ENCODE results near the gene ARSB. TPM values are rescaled to one million over a fixed set of nuclear protein-coding genes. Genes with fewer than 3 reads are reported as not detected.
A peak's percentile ranks its signal among the peaks of the same experiment; 100 is the strongest.

ARSB gene
- total and polyA plus RNA-seq, 2 experiments from 2014 or later, result 30.1 to 43.7 TPM

DNA sequence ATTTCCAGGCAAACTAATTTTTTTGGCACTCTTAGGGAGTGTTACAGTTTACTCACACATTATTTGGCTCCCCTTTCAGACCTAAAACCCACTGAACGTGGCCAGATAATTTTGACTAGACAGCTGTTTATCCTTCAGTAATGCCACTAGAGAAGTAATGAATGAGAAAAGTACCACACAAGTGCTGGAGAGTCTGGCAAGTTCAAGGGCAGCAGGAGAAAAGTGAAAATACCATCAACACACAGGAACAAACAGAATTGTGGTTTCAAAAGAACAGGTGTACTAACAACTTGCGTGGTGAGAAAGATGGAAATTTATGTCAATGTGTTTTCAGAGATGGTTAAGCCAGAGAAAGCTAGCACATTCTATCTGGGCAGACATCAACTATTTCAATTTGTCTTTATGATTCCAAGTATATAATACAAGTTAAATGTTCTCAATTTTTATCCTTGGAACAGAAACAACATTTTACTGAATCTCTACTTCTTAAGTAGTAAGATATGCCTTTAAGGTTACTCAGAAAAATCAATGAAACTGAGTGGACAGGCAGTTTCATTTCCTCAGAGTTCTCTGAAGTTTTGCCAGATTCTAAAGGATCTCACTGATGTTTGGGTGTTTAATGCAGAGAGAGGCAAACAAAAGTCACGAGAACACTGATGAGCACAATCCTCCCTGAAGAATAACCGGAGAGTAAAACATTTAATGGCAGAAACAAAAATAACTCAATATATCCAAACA, 91.0 kb downstream of the ARSB start:
- in situ Hi-C loops (cut with MboI), result no loop called here
- no peaks in the 10 kb centered on the region for H3K9me3 ChIP-seq (ENCODE audit: low read depth)
- H3K27ac ChIP-seq, result no peak overlapping the region
- H4K20me1 ChIP-seq (ENCODE audit: insufficient read depth), result no peaks in the 10 kb centered on the region
- peaks cover 26% of the 10 kb centered on the region for H3F3A ChIP-seq (ENCODE audit: insufficient read depth)
- DNase-seq, result no peak
- no peak overlapping the region for H2AFZ ChIP-seq
- H3K9ac ChIP-seq, result no peak overlapping the region
- no peak overlapping the region for H3K4me3 ChIP-seq
- H3K27me3 ChIP-seq (replicated peaks; ENCODE audit: insufficient read depth), result no peaks in the 10 kb centered on the region
- TF ChIP-seq EZH2 (IDR thresholded peaks at IDR 0.05; ENCODE audit: insufficient read depth, poor library complexity, severe bottlenecking) (no peak), EZH2phosphoT487 (IDR thresholded peaks at IDR 0.05; ENCODE audit: insufficient read depth, low read depth) (no peak)
- no peaks in the 10 kb centered on the region for H3K9me2 ChIP-seq (ENCODE audit: insufficient read depth)
- no peaks in the 10 kb centered on the region for H3K36me3 ChIP-seq (ENCODE audit: low read depth)
- H3K4me2 ChIP-seq (ENCODE audit: unreplicated experiment), result no peak overlapping the region
- WGBS, 2 experiments (ENCODE audit: low coverage in 1 of 2, low lambda C conversion rate in 2 of 2, missing lambda C conversion rate in 2 of 2), result 86 to 91% methylated on average over 4 of the region's 4 CpGs
- H3K79me2 ChIP-seq (ENCODE audit: insufficient read depth), result no peaks in the 10 kb centered on the region
- peaks cover 20% of the 10 kb centered on the region for H3K4me1 ChIP-seq (ENCODE audit: insufficient read depth)

GRCh38 chr5:78890667-78891379, 94.3 kb downstream of the ARSB start:
- in situ Hi-C loops (cut with MboI), result no loop called here
- 98 to 100% methylated on average over 3 of the region's 3 CpGs for WGBS, 2 experiments (ENCODE audit: low coverage in 1 of 2, low lambda C conversion rate in 2 of 2, missing lambda C conversion rate in 2 of 2)

DNA sequence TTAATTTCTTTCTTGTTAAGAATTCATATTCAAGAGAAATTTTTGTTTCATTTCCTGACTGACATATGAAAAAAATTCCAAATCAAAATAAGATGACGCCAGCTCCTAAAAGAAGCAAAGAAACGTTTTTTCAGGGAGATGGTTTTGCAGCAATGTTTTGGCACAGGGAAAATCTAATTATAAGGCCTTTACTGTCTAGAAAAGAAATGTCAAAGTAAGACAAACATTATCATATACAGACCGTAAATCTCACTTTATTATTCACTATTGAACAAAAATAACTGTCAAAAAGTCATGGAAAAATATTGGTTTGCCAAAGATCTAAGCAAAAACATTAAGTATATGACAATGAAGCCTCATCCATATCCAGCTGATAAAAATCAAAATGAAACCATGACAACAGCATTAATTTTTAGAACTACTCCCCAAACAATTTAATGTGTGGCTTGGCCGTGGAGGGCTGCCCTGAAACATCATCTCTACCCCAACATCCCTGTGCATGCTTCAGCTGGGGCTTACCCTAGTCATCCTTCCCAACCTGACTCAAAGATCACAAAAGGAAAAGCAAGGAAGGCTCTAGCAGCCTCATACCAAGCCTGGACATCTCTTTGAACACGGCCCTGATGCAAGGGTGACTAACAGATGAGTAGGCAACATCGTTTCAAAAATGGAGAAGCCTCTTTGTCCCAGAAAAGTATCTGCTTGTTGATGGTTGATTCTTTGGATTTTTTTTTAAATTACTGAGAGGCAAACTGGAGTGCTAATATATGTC, 95.6 kb downstream of the ARSB start:
- peak; percentile 92 for DNase-seq
- Histone ChIP-seq H3K4me2 (ENCODE audit: unreplicated experiment) (peak overlapping the region; percentile 43), H3K9ac (no peak overlapping the region), H3K36me3 (ENCODE audit: low read depth) (no peaks in the 10 kb centered on the region), H3K27ac (peak overlapping the region; percentile 52), H3K4me1 (ENCODE audit: insufficient read depth) (peaks cover 8% of the 10 kb centered on the region), H3K27me3 (replicated peaks; ENCODE audit: insufficient read depth) (no peaks in the 10 kb centered on the region), H3K79me2 (ENCODE audit: insufficient read depth) (no peaks in the 10 kb centered on the region), H3K4me3 (0 out of 2 replicates have a peak overlapping the region, but pooled peaks have one; percentile 5), H3K9me3 (ENCODE audit: low read depth) (no peaks in the 10 kb centered on the region), H3K9me2 (ENCODE audit: insufficient read depth) (no peaks in the 10 kb centered on the region), H4K20me1 (ENCODE audit: insufficient read depth) (no peaks in the 10 kb centered on the region), H2AFZ (0 out of 2 replicates have a peak overlapping the region, but pooled peaks have one; percentile 12), H3F3A (ENCODE audit: insufficient read depth) (peaks cover 13% of the 10 kb centered on the region)
- WGBS, 2 experiments (ENCODE audit: low coverage in 1 of 2, low lambda C conversion rate in 2 of 2, missing lambda C conversion rate in 2 of 2), result 11 to 12% methylated on average over 6 of the region's 6 CpGs
- in situ Hi-C loops (cut with MboI), result no loop called here
- TF ChIP-seq EZH2phosphoT487 (IDR thresholded peaks at IDR 0.05; ENCODE audit: insufficient read depth, low read depth) (no peak), EZH2 (IDR thresholded peaks at IDR 0.05; ENCODE audit: insufficient read depth, poor library complexity, severe bottlenecking) (no peak)

More at GRCh38 chr5:78890667-78891379, 94.3 kb downstream of the ARSB start:
- no peaks in the 10 kb centered on the region for H3K9me3 ChIP-seq (ENCODE audit: low read depth)
- no peaks in the 10 kb centered on the region for H3K36me3 ChIP-seq (ENCODE audit: low read depth)
- no peak overlapping the region for H3K27ac ChIP-seq
- H2AFZ ChIP-seq, result no peak overlapping the region
- no peaks in the 10 kb centered on the region for H3K9me2 ChIP-seq (ENCODE audit: insufficient read depth)
- H4K20me1 ChIP-seq (ENCODE audit: insufficient read depth), result no peaks in the 10 kb centered on the region
- no peaks in the 10 kb centered on the region for H3K27me3 ChIP-seq (replicated peaks; ENCODE audit: insufficient read depth)
- no peaks in the 10 kb centered on the region for H3K79me2 ChIP-seq (ENCODE audit: insufficient read depth)
- H3K4me3 ChIP-seq, result no peak overlapping the region
- peaks cover 24% of the 10 kb centered on the region for H3F3A ChIP-seq (ENCODE audit: insufficient read depth)
- TF ChIP-seq EZH2 (IDR thresholded peaks at IDR 0.05; ENCODE audit: insufficient read depth, poor library complexity, severe bottlenecking), result no peak
- TF ChIP-seq EZH2phosphoT487 (IDR thresholded peaks at IDR 0.05; ENCODE audit: insufficient read depth, low read depth), result no peak
- no peak overlapping the region for H3K9ac ChIP-seq
- DNase-seq, result no peak
- H3K4me1 ChIP-seq (ENCODE audit: insufficient read depth), result peaks cover 15% of the 10 kb centered on the region
- H3K4me2 ChIP-seq (ENCODE audit: unreplicated experiment), result no peak overlapping the region
